GM19023 (cell line): Measurements from ENCODE around the gene PTPN6.
A peak's percentile ranks its signal among the peaks of the same experiment; 100 is the strongest.
"Not testable (repeated sequence)": the region's sequence is repeated elsewhere in the genome, so short reads cannot be mapped to it uniquely, and the experiment has no call there.

Source experiments
- ATAC-seq: cut with Tn5 transposase; IDR thresholded peaks from one replicate; pipeline ENCODE4 v1.9.1; 2021; ENCODE audit warnings: mild to moderate bottlenecking, moderate library complexity; ENCODE audit not compliant: unreplicated experiment

Gene PTPN6

GRCh38 chr12:6950811-6951540, at the start of gene PTPN6:
Gene PTPN6 (plus strand): TSS chr12:6951356. CDS start chr12:6951513, 157 bp downstream.
- ATAC-seq = peak; percentile 27

DNA sequence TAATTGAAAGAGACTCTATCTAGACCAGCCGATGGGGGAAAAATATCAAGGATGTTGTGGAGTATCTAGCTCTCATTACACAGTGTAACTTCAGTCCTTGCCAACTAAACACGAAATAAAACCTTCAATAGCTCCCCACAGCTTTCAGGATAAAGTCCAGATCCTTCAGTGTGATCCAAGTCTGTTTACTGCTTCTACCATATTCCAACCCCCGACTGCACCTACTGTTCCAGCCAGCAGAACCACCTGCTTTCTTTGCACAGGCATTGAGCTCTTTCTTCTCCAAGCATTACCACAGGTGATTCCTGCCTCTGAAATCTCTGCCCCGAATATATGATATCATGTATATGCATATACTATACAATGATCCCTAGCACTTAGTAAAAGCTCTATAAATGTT, 48.7 kb upstream of the PTPN6 start:
- ATAC-seq = no peak

DNA sequence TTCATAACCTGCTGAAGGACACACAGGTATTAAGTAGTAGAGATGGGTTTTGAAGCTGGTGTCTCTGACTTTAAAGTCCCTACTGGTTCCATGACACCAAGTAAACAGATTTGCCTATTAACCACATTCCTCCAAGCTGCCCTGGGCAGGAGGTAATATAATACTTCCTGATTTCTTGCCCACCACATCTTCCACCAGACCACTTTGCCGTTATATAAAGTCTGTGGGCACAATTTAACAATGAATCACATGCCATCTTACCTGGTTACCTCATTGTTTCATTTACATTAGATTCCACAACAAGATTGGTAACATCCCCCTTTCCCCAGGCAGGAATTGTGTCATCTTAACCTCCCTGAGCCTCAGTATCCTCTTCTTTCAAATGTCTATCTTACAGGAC, 47.4 kb upstream of the PTPN6 start:
- no peak for ATAC-seq

GRCh38 chr12:6904280-6905276, 46.6 kb upstream of the PTPN6 start, which contains the start of gene LRRC23:
Gene LRRC23 (plus strand): TSS chr12:6904822. CDS start chr12:6905634, 812 bp downstream.
- peak; percentile 98 for ATAC-seq

DNA sequence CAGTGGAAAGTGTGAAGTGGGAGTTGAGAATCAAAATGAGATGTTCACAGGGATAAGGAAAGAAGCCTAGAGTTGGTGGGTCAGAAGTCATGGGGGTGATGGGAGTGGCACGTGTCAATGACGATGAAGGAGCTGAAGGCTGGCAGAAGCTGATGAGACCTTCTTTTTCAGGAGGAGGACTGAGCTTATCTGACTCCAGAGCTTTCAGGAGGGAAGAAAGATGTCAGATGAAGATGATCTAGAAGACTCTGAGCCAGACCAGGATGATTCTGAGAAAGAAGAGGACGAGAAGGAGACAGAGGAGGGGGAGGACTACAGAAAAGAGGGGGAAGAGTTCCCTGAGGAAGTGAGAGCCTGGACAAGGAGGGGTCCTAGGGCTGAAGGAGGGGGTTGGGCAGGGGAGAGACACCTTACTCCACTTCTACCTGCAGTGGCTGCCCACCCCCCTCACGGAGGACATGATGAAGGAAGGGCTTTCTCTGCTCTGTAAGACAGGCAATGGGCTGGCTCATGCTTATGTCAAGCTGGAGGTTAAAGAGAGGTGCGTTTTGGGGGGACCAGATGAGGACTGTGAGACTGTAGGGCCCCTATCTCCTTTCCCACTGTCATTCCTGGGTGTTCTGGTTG, 45.6 kb upstream of the PTPN6 start:
- ATAC-seq = no peak

DNA sequence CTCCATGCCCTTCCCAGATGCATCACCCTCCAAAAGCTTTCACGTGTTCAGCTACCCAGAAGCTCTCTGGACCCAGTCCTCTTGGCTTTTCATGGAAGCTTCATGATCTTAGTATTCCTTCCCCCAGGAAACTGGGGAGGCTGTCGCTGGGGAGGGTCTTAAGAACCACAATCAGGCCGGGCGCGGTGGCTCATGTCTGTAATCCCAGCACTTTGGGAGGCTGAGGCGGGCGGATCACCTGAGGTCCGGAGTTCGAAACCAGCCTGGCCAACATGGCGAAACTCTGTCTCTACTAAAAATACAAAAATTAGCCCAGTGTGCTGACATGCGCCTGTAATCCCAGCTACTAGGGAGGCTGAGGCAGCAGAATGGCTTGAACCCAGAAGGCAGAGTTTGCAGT, 43.0 kb upstream of the PTPN6 start:
- not testable (repeated sequence) for ATAC-seq

DNA sequence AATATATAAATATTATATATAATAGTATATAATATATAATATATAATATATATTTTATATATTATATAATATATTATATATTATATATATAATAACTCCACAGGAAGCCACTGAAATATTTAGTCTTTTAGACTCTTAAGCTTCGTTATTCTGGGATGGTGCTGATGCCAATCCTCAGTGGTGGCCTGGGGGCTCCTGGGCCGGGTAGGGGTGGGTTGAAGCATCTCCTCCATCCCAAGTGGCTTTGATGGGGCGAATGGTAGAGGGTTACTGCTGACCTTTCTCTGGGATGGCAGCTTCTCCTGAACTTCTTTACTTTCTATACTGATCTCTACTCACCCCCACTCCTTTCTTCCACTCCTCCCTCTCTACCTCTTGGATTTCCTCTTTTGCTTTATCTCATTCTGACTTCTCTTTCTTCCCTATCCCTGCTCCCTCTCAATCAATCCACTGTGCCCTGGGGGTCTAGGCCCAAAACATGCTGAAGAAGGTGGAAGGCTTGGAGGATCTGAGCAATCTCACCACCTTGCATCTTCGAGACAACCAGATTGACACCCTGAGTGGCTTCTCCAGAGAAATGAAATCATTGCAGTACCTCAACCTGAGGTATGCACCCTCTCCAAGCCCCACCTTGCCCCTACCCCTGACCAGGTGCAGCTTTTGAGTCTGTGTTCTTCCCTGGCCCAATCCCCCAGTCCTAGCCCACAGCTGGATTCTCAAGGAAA, 41.6 kb upstream of the PTPN6 start:
- ATAC-seq = no peak

GRCh38 chr12:6912164-6912935, 38.8 kb upstream of the PTPN6 start:
- ATAC-seq = no peak

GRCh38 chr12:6914246-6914946, 36.8 kb upstream of the PTPN6 start, which contains the start of gene ENO2:
Gene ENO2 (plus strand): TSS chr12:6914580. CDS start chr12:6915833, 1,253 bp downstream.
- ATAC-seq = peak; percentile 84

DNA sequence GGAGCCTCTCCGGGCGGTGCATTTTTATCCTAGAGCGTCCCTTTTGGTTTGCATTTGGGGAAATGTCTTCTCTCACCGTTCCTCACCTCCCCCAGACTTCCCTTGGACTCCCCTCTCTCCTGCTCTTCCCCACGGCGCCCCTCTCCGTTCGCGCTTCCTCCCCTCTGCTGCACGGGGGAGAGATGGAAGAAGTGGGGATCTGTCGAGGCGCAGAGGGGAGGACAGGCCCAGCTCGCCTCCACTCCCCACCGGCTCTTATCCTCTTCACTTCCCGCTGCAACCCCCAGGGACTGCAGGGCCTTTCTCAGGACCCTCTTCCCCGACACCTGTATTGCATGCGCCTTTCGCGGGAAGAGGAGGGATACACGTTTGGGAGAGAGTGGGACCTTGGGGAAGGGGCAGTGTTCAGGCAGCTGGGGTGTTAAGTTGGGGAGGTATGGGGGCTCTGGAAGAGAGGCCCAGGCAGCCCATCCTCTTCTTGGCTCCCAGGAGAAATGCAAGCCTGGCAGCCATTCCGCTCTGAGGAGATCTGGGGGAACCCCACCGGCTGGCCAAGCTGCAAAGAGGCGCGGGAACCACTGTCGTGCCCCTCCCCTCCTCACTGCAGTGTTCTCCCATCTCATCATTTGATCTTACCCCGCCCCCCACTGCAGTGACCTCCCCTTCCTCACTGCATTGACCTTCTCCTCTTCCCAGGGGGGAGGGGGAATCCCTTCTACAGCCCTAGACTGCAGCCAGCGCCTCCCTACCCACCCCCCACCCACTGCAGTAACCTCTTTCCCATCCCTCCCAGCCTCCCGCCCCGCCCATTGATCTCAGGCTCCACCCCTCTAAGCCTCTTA, 36.0 kb upstream of the PTPN6 start:
- ATAC-seq = no peak

DNA sequence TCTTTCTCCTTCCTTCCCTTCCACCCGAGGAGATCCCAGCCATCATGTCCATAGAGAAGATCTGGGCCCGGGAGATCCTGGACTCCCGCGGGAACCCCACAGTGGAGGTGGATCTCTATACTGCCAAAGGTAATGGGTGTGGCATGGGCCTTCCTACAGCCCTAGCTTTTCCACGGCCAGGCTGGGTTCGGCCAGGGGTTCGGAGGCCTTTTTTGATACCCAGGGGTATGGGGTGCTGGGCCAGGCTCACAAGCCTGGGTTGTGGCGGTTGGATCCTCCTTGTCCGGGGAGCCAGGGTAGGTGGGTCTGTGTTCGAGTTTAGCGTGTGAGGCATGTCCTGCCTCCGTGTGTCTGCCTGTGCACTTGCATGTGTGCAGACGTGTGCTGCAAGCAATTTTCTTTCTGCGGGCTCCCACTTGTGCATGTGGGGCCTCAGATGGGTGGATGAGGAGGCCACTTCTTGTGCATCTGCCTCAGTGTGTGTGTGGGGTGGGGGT, 35.3 kb upstream of the PTPN6 start:
- ATAC-seq = no peak

DNA sequence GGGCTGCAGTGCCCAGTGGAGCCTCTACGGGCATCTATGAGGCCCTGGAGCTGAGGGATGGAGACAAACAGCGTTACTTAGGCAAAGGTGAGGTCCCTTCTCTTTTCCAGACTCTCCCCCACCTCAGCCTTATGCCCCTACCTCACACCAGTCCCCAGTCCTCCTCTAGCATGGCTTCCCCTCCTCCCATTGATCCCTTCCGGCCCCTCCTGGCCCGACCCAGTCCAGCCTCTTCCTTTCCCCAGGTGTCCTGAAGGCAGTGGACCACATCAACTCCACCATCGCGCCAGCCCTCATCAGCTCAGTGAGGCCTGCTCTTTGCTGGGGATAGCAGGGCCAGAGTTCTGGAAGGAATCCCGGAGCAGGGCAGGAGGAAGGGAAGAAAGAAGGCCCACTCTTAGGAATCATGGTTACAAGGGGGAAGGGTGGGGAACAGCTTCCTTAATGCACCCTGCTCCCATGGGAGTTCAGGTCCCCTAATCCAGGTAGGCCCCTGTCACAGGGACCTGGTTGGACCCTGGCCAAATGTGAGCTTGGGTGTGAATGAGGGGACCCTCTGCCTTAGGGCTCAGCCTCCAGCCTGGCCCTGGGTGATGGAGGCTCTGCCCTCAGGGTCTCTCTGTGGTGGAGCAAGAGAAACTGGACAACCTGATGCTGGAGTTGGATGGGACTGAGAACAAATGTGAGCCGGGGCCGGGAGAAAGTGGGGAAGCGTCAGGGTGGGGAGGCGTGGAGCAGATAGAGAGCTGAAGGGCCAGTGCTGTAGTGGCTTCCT, 34.5 kb upstream of the PTPN6 start:
- no peak for ATAC-seq

DNA sequence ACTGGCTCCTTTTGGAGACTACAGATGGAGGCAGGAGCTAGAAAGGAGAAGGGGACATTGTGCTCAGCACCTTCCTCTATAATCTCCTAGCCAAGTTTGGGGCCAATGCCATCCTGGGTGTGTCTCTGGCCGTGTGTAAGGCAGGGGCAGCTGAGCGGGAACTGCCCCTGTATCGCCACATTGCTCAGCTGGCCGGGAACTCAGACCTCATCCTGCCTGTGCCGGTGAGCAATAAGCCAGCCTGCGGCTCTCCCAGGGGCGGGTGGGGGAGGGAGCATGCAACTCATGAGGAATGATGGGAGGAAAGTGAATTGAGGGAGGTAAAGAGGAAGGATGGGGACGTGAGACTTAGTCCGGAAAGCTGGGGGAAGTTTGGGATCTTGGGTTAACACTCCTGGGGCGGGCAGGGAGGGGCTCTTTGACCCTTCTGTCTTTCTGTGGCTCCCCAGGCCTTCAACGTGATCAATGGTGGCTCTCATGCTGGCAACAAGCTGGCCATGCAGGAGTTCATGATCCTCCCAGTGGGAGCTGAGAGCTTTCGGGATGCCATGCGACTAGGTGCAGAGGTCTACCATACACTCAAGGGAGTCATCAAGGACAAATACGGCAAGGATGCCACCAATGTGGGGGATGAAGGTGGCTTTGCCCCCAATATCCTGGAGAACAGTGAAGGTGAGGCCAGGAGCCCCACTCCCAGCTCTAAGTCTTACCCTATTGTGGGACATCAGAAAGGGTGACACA, 33.5 kb upstream of the PTPN6 start:
- ATAC-seq = no peak

DNA sequence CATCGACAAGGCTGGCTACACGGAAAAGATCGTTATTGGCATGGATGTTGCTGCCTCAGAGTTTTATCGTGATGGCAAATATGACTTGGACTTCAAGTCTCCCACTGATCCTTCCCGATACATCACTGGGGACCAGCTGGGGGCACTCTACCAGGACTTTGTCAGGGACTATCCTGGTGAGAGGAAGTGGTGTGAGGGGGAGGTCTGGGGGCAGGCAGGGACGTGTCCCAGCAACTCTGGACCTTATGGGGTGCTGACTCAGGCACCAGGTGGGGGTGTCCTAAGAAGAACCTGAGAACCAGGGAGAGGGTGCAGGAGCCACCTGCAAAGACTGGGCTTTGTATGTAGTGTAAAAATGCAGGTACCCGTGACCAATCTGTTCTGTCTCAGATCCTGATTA, 31.6 kb upstream of the PTPN6 start:
- ATAC-seq = no peak

DNA sequence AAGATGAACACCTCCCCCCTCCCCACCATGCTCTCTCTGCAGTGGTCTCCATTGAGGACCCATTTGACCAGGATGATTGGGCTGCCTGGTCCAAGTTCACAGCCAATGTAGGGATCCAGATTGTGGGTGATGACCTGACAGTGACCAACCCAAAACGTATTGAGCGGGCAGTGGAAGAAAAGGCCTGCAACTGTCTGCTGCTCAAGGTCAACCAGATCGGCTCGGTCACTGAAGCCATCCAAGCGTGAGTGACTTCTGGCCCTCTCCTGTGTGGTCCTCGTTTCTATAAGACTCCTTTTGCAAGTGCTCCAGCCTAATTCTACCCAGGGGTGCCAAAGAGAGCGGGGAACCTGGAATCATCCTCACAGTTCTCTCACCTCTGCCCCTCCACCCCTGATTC, 29.6 kb upstream of the PTPN6 start:
- ATAC-seq = no peak
